ENCODE measurements around the gene PTGS1. TPM values are rescaled to one million over a fixed set of nuclear protein-coding genes. Genes with fewer than 3 reads are reported as not detected.

Gene PTGS1
- total RNA-seq, 1 donor from 2014 or later, result 2.2 TPM

DNA sequence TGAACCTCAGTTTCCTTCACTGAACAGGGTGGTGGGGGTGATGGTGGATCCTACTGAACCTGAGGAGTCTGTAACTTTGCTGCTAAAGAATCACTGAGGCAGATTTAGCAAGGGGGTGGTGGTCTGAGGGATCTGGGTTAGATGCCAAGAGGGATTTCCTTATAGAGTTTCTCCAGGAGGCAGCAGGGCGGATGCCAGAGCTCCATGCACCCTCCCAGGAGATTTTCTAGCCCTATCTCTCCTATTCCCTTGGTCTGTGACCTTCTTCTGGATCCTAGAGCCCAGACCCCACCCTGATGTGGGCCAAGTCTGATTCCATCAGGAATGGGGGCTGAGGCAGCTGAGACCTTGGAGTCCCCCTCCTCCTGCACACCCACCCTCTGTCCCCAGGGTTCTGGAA, 6.0 kb downstream of the PTGS1 start:
- H3K27me3 Mint-ChIP-seq (ENCODE audit: insufficient read depth, low read depth), result peaks cover 18% of the 10 kb centered on the region
- DNase-seq (ENCODE audit: low spot score), result no peak
- H4K20me1 ChIP-seq (ENCODE audit: low read depth), result no peaks in the 10 kb centered on the region
- no peak overlapping the region for H3K4me3 Mint-ChIP-seq
- H3K9me3 ChIP-seq (ENCODE audit: low read depth), result no peaks in the 10 kb centered on the region
- peaks cover 8% of the 10 kb centered on the region for H3K9me3 Mint-ChIP-seq
- H3K4me1 Mint-ChIP-seq, result peaks cover 33% of the 10 kb centered on the region
- peaks cover 26% of the 10 kb centered on the region for H3K27me3 ChIP-seq
- peaks cover 6% of the 10 kb centered on the region for H3F3A ChIP-seq (ENCODE audit: low read depth)
- H3K36me3 Mint-ChIP-seq, result no peaks in the 10 kb centered on the region
- no peak overlapping the region for H3K4me3 ChIP-seq
- no peaks in the 10 kb centered on the region for H3K79me2 ChIP-seq (ENCODE audit: low read depth)
- peaks cover 24% of the 10 kb centered on the region for H3K4me1 ChIP-seq
- no peaks in the 10 kb centered on the region for H3K36me3 ChIP-seq
- peak overlapping the region; percentile 54 for H3K4me2 ChIP-seq
- TF ChIP-seq EZH2 (IDR thresholded peaks at IDR 0.05) (no peak), EZH2phosphoT487 (IDR thresholded peaks at IDR 0.05) (no peak), CTCF (IDR thresholded peaks at IDR 0.05) (no peak)
- no peak overlapping the region for H3K27ac ChIP-seq
- H3K27ac Mint-ChIP-seq, result peak overlapping the region; percentile 97
- H3K9ac ChIP-seq, result no peak overlapping the region
- peak overlapping the region; percentile 22 for H2AFZ ChIP-seq (replicated peaks)

- Mint-ChIP-seq H3K27ac (no peak overlapping the region), H3K4me1 (peaks cover 29% of the 10 kb centered on the region), H3K27me3 (ENCODE audit: insufficient read depth, low read depth) (peaks cover 14% of the 10 kb centered on the region), H3K36me3 (no peaks in the 10 kb centered on the region), H3K4me3 (no peak overlapping the region), H3K9me3 (peaks cover 8% of the 10 kb centered on the region)
- Histone ChIP-seq H3K9me3 (ENCODE audit: low read depth) (no peaks in the 10 kb centered on the region), H3K79me2 (ENCODE audit: low read depth) (no peaks in the 10 kb centered on the region), H3K27me3 (peaks cover 19% of the 10 kb centered on the region), H3K27ac (no peak overlapping the region), H3K4me1 (peaks cover 24% of the 10 kb centered on the region), H3F3A (ENCODE audit: low read depth) (peaks cover 6% of the 10 kb centered on the region), H3K9ac (no peak overlapping the region), H3K4me3 (no peak overlapping the region), H4K20me1 (ENCODE audit: low read depth) (no peaks in the 10 kb centered on the region), H3K36me3 (no peaks in the 10 kb centered on the region), H2AFZ (replicated peaks) (no peak overlapping the region), H3K4me2 (no peak overlapping the region)
- no peak for DNase-seq (ENCODE audit: low spot score)
- TF ChIP-seq EZH2phosphoT487 (IDR thresholded peaks at IDR 0.05) (no peak), CTCF (IDR thresholded peaks at IDR 0.05) (no peak), EZH2 (IDR thresholded peaks at IDR 0.05) (no peak)
These were observed 6.7 kb downstream of the PTGS1 start for GRCh38 chr9:122377241-122378164.

- H3K9me3 Mint-ChIP-seq, result peaks cover 8% of the 10 kb centered on the region
- H3K27me3 Mint-ChIP-seq (ENCODE audit: insufficient read depth, low read depth), result peaks cover 9% of the 10 kb centered on the region
- Histone ChIP-seq H2AFZ (replicated peaks) (no peak overlapping the region), H3K9me3 (ENCODE audit: low read depth) (no peaks in the 10 kb centered on the region), H3K4me2 (no peak overlapping the region), H3K9ac (no peak overlapping the region), H3K27me3 (peaks cover 12% of the 10 kb centered on the region), H3K27ac (no peak overlapping the region), H3K79me2 (ENCODE audit: low read depth) (no peaks in the 10 kb centered on the region), H3K4me1 (peaks cover 24% of the 10 kb centered on the region), H3F3A (ENCODE audit: low read depth) (peaks cover 6% of the 10 kb centered on the region), H4K20me1 (ENCODE audit: low read depth) (no peaks in the 10 kb centered on the region), H3K4me3 (no peak overlapping the region), H3K36me3 (no peaks in the 10 kb centered on the region)
- no peak for DNase-seq (ENCODE audit: low spot score)
- no peak overlapping the region for H3K27ac Mint-ChIP-seq
- H3K4me3 Mint-ChIP-seq, result peak overlapping the region; percentile 1
- H3K36me3 Mint-ChIP-seq, result no peaks in the 10 kb centered on the region
- TF ChIP-seq EZH2phosphoT487 (IDR thresholded peaks at IDR 0.05), result no peak
- TF ChIP-seq EZH2 (IDR thresholded peaks at IDR 0.05), result no peak
- TF ChIP-seq CTCF (IDR thresholded peaks at IDR 0.05), result no peak
- peaks cover 29% of the 10 kb centered on the region for H3K4me1 Mint-ChIP-seq
These were observed 7.4 kb downstream of the PTGS1 start for GRCh38 chr9:122378236-122378635.

All from neural progenitor cell (in vitro differentiated cells).